Measurements from ENCODE around the gene SOX5. TPM values are rescaled to one million over a fixed set of nuclear protein-coding genes. Genes with fewer than 3 reads are reported as not detected.

The SOX5 gene
- total RNA-seq, 4 donors from 2014 or later, result 1.3 to 9.6 (median 3.3) TPM

DNA sequence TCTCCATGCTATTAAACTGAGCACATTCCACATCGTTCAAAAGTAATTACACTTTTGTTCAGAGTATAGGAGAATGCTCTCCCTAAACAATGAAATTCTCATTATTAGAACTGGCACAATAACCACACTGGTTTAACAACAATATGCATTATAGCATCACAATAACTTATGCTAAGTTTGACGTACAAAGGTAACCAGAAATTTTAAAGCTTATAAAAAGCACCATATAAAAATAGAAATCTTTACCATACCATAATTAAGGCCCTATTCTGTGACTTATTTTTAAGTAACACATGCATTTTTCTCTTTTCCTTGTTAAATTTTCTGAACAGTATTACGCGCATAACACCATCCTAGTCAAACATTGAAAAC is 60.4 kb downstream of the SOX5 start:
- H3K4me3 ChIP-seq, result no peak overlapping the region
- intact Hi-C loops (cut with DNase I; ENCODE audit: low total_unique reads), result no loop called here
- H3K36me3 ChIP-seq, result no peaks in the 10 kb centered on the region
- ATAC-seq, result no peak
- in situ Hi-C loops (cut with MboI; ENCODE audit: low sequenced_read_pairs in 4 of 4), result no loop called here
- H3K27ac ChIP-seq, result no peak overlapping the region
- H3K9me3 ChIP-seq, result no peaks in the 10 kb centered on the region
- H3K27me3 ChIP-seq, result no peaks in the 10 kb centered on the region
- no peaks in the 10 kb centered on the region for H3K4me1 ChIP-seq
- TF ChIP-seq POLR2A (IDR thresholded peaks at IDR 0.05), result no peak
- TF ChIP-seq, protein P1, sequence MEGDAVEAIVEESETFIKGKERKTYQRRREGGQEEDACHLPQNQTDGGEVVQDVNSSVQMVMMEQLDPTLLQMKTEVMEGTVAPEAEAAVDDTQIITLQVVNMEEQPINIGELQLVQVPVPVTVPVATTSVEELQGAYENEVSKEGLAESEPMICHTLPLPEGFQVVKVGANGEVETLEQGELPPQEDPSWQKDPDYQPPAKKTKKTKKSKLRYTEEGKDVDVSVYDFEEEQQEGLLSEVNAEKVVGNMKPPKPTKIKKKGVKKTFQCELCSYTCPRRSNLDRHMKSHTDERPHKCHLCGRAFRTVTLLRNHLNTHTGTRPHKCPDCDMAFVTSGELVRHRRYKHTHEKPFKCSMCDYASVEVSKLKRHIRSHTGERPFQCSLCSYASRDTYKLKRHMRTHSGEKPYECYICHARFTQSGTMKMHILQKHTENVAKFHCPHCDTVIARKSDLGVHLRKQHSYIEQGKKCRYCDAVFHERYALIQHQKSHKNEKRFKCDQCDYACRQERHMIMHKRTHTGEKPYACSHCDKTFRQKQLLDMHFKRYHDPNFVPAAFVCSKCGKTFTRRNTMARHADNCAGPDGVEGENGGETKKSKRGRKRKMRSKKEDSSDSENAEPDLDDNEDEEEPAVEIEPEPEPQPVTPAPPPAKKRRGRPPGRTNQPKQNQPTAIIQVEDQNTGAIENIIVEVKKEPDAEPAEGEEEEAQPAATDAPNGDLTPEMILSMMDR (IDR thresholded peaks at IDR 0.05 in 4 of 5, conservative IDR thresholded peaks at IDR 0.05 in 1 of 5), result no peak
- DNase-seq, result no peak

DNA sequence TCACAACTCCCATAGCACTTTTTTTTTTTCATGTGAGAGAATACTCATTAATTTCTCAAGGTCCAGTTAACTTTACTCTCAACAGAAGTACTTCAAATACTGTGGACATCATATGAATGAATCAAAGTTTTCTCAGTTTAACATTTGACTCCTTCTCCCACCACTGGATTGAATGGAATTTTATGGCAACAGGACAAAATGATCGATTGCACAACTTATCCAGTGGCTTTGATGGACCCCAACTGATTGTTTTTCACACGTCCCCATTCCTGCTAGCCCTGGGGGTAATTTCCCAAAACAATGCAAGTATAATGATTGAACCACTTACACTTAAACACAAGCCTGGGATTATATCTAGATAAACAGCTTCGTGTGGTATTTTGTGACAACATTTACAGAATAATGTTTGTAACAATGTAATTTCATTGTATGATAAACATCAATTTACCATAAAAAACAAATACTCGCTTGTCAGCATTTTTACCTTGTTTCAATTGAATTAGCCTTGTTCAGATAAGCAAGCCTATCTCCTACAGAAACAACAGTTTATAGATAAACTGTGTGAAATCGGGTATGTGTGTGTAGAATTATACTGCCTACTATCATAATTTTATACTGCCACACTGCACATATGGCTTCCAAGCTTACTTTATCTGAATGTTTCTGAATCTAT is 60.9 kb downstream of the SOX5 start:
- H3K4me1 ChIP-seq, result no peaks in the 10 kb centered on the region

DNA sequence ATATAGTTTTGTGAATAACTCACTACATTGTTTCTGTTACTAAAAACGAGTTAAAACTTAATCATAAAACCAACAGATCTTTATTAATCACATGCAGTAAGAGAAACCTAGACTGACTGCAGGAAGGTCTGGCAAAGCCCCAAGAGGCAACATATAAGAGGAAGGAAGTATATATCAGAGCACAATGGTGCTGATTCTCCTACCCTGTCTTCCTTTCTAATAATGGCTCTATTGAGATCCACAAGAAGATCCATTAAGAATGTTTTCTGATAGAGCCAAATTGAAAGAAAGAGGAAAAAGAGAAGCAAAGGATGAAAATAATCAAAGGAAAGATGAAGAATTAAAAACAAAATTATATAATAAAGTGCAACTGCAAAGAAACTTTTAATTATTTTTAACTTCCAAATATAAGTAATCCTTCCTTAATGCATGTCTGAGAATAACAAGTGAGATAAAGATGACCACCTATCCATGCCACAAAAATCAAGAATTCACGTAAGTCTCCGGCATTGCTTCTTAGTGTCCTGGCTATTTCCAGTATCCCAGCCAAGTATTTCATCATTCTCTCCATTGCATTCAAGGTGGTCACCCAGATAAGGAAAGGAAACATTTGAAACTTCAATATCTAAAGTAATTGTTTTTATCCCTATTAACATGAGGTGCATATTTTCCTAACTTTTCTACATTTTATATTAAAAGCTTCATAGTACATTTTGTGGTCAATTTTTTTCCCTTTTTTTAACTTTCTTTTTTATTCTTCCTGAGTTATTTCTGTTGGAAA is 62.2 kb downstream of the SOX5 start:
- in situ Hi-C loops (cut with MboI; ENCODE audit: low sequenced_read_pairs in 4 of 4), result no loop called here

More for the DNA sequence above, 60.9 kb downstream of the SOX5 start:
- ATAC-seq (no peak), DNase-seq (no peak)
- Histone ChIP-seq H3K36me3 (no peaks in the 10 kb centered on the region), H3K9me3 (no peaks in the 10 kb centered on the region), H3K27ac (no peak overlapping the region), H3K27me3 (no peaks in the 10 kb centered on the region), H3K4me3 (no peak overlapping the region)
- no peak for TF ChIP-seq POLR2A (IDR thresholded peaks at IDR 0.05)
- TF ChIP-seq, protein P1 (IDR thresholded peaks at IDR 0.05 in 4 of 5, conservative IDR thresholded peaks at IDR 0.05 in 1 of 5), result no peak
- in situ Hi-C loops (cut with MboI; ENCODE audit: low sequenced_read_pairs in 4 of 4) (no loop called here), intact Hi-C loops (cut with DNase I; ENCODE audit: low total_unique reads) (no loop called here)

DNA sequence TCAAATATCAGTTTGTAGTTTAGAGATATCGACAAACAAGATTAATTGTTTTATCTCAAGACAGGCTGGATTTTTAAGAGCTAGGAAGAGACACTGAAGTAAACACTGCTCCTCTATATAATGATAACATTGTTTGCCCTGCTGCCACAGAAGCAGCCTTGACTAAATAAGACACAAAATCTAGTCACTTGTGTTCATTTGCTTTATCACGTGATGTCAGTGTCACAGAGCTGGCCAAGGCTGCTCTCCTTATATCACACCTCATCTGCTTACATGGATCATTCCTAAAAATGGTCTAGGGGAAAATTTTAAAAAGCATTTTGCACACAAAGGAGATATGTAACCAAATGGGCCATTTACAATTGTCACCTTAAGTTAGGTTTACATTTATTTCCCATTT is 64.1 kb downstream of the SOX5 start:
- no peak for TF ChIP-seq POLR2A (IDR thresholded peaks at IDR 0.05)
- TF ChIP-seq, protein P1 (IDR thresholded peaks at IDR 0.05 in 4 of 5, conservative IDR thresholded peaks at IDR 0.05 in 1 of 5), result no peak
- no peaks in the 10 kb centered on the region for H3K27me3 ChIP-seq
- H3K36me3 ChIP-seq, result no peaks in the 10 kb centered on the region
- no peak overlapping the region for H3K4me3 ChIP-seq
- ATAC-seq (no peak), DNase-seq (no peak)
- H3K4me1 ChIP-seq, result no peaks in the 10 kb centered on the region
- H3K27ac ChIP-seq, result no peak overlapping the region
- no peaks in the 10 kb centered on the region for H3K9me3 ChIP-seq
- intact Hi-C loops (cut with DNase I; ENCODE audit: low total_unique reads), result no loop called here
- in situ Hi-C loops (cut with MboI; ENCODE audit: low sequenced_read_pairs in 4 of 4), result no loop called here

More for the DNA sequence above, 62.2 kb downstream of the SOX5 start:
- no peak for ATAC-seq
- no peak for DNase-seq
- Histone ChIP-seq H3K27me3 (no peaks in the 10 kb centered on the region), H3K36me3 (no peaks in the 10 kb centered on the region), H3K4me3 (no peak overlapping the region), H3K4me1 (no peaks in the 10 kb centered on the region), H3K27ac (no peak overlapping the region), H3K9me3 (no peaks in the 10 kb centered on the region)
- intact Hi-C loops (cut with DNase I; ENCODE audit: low total_unique reads), result no loop called here
- TF ChIP-seq, protein P1 (IDR thresholded peaks at IDR 0.05 in 4 of 5, conservative IDR thresholded peaks at IDR 0.05 in 1 of 5), result no peak
- no peak for TF ChIP-seq POLR2A (IDR thresholded peaks at IDR 0.05)

Data from gastrocnemius medialis (tissue), 4 donors.